Liver (tissue), 9 donors: Measurements from ENCODE around the gene CDKL5. TPM values are rescaled to one million over a fixed set of nuclear protein-coding genes. Genes with fewer than 3 reads are reported as not detected.

Source experiments
- DNase-seq: peaks from one replicate; pipeline ENCODE4 v3.0.0-alpha.2; 2017; ENCODE audit warnings: low spot score
- H3K27ac ChIP-seq, 2 donors: one replicate each; pipeline ENCODE4 v1.7.0; 2013; ENCODE audit warnings: inconsistent platforms in 2 of 2, low read length in 2 of 2, control low read depth in 1 of 2, low read depth in 1 of 2, mild to moderate bottlenecking in 1 of 2
- H3K27me3 ChIP-seq, 4 donors: one replicate each; pipeline versions ENCODE4 v1.6.1 to v1.7.0; 2013; ENCODE audit warnings: low read length in 3 of 4, inconsistent platforms in 1 of 4, mild to moderate bottlenecking in 1 of 4, moderate library complexity in 1 of 4; ENCODE audit not compliant: control insufficient read depth in 4 of 4, insufficient read depth in 4 of 4
- H3K36me3 ChIP-seq, 4 donors: one replicate each; pipeline versions ENCODE4 v1.6.1 to v1.7.0; 2013; ENCODE audit warnings: low read length in 3 of 4, mild to moderate bottlenecking in 3 of 4, low read depth in 1 of 4, moderate library complexity in 1 of 4; ENCODE audit not compliant: control insufficient read depth in 4 of 4, insufficient read depth in 3 of 4
- H3K4me1 ChIP-seq, 4 donors: one replicate each; pipeline versions ENCODE4 v1.6.1 to v1.7.0; 2013; ENCODE audit warnings: low read length in 3 of 4, mild to moderate bottlenecking in 3 of 4, moderate library complexity in 1 of 4; ENCODE audit not compliant: control insufficient read depth in 4 of 4, insufficient read depth in 4 of 4
- H3K4me3 ChIP-seq, 3 donors: one replicate each; pipeline versions ENCODE4 v1.6.1 to v1.7.0; 2013; ENCODE audit warnings: low read length in 3 of 3, control low read depth in 1 of 3, low read depth in 1 of 3, mild to moderate bottlenecking in 1 of 3
- H3K9ac ChIP-seq, 2 donors: one replicate each; pipeline ENCODE4 v1.7.0; 2013; ENCODE audit warnings: low read length in 2 of 2, mild to moderate bottlenecking in 2 of 2, moderate library complexity in 2 of 2, control low read depth in 1 of 2, low read depth in 1 of 2
- H3K9me3 ChIP-seq, 4 donors: one replicate each; pipeline versions ENCODE4 v1.6.1 to v1.7.0; 2013; ENCODE audit warnings: low read length in 3 of 4; ENCODE audit not compliant: control insufficient read depth in 4 of 4
- EGR1 ChIP-seq, 2 donors: IDR thresholded peaks; 2 replicates each; pipeline ENCODE4 v1.6.1; 2016 to 2018; ENCODE audit warnings: antibody characterized with exemption in 2 of 2, low read depth in 2 of 2
- FOXA1 ChIP-seq: IDR thresholded peaks from 2 replicates; pipeline ENCODE4 v1.6.1; 2016; ENCODE audit warnings: antibody characterized with exemption
- FOXA2 ChIP-seq: IDR thresholded peaks from 2 replicates; pipeline ENCODE4 v1.6.1; 2016; ENCODE audit warnings: antibody characterized with exemption
- GABPA ChIP-seq, 2 donors: IDR thresholded peaks in 1 of 2; conservative IDR thresholded peaks in 1 of 2; 2 replicates each; pipeline ENCODE4 v1.6.1; 2016; ENCODE audit warnings: antibody characterized with exemption in 2 of 2, mild to moderate bottlenecking in 1 of 2, moderate library complexity in 1 of 2
- HNF4A ChIP-seq, 2 donors: conservative IDR thresholded peaks; 2 replicates each; pipeline ENCODE4 v1.6.1; 2016; ENCODE audit warnings: antibody characterized with exemption in 2 of 2, mild to moderate bottlenecking in 2 of 2
- HNF4G ChIP-seq: IDR thresholded peaks from 2 replicates; pipeline ENCODE4 v1.6.1; 2016; ENCODE audit warnings: antibody characterized with exemption
- JUND ChIP-seq, 2 donors: IDR thresholded peaks; 2 replicates each; pipeline ENCODE4 v1.6.1; 2016; ENCODE audit warnings: antibody characterized with exemption in 2 of 2
- NR2F2 ChIP-seq: IDR thresholded peaks from 2 replicates; pipeline ENCODE4 v1.6.1; 2016; ENCODE audit warnings: antibody characterized with exemption
- RAD21 ChIP-seq, 2 donors: IDR thresholded peaks; 2 replicates each; pipeline ENCODE4 v1.6.1; 2016; ENCODE audit warnings: antibody characterized with exemption in 2 of 2, mild to moderate bottlenecking in 2 of 2
- RXRA ChIP-seq, 2 donors: IDR thresholded peaks; 2 replicates each; pipeline ENCODE4 v1.6.1; 2017 to 2018; ENCODE audit warnings: antibody characterized with exemption in 2 of 2, mild to moderate bottlenecking in 1 of 2
- SP1 ChIP-seq: IDR thresholded peaks from 2 replicates; pipeline ENCODE4 v1.6.1; 2018; ENCODE audit warnings: antibody characterized with exemption, mild to moderate bottlenecking
- TAF1 ChIP-seq: conservative IDR thresholded peaks from 2 replicates; pipeline ENCODE4 v1.6.1; 2016; ENCODE audit warnings: antibody characterized with exemption, mild to moderate bottlenecking
- YY1 ChIP-seq: IDR thresholded peaks from 2 replicates; pipeline ENCODE4 v1.6.1; 2016; ENCODE audit warnings: antibody characterized with exemption, mild to moderate bottlenecking
- WGBS: extraction: QIAGEN DNeasy Blood & Tissue Kit; methylation state at CpG from one replicate; pipeline ENCODE4 v1.1.7; 2013; 5-methylcytosine and 5-hydroxymethylcytosine counted together
- polyA plus RNA-seq, 2 donors: library from polyadenylated mRNA; stranded (reverse) in 1 of 2; unstranded in 1 of 2; fragments of 200-250 nt in 1 of 2; fragments of >200 nt in 1 of 2; fragmentation: Nextera tagmentation in 1 of 2; extraction: Ambion mirVana in 1 of 2; gene quantifications; one replicate each; pipeline versions ENCODE4 v1.2.1 to v1.2.3, GENCODE V29; 2013 to 2015
- total RNA-seq, 2 donors: library from RNA; depleted of rRNA; stranded (reverse); fragments of >200 nt; gene quantifications; one replicate each; pipeline ENCODE4 v1.2.3, GENCODE V29; 2014
- TF ChIP-seq, protein P1 (sequence below): IDR thresholded peaks from 2 replicates; pipeline ENCODE4 v1.6.1; 2016; ENCODE audit warnings: antibody characterized with exemption, mild to moderate bottlenecking
- TF ChIP-seq, protein P2 (sequence below): IDR thresholded peaks from 2 replicates; pipeline ENCODE4 v1.6.1; 2016; ENCODE audit warnings: antibody characterized with exemption
- TF ChIP-seq, protein P3 (sequence below): fragments of 150-350 bp; IDR thresholded peaks from 2 replicates; pipeline ENCODE4 v1.5.1; 2017; ENCODE audit warnings: improper control_type of control experiment, low read depth, low read length; ENCODE audit not compliant: missing input control
- donor health status: healthy.
- donor health status: healthy.
- donor health status: healthy.
- donor health status: healthy.
- donor health status: healthy.

Gene CDKL5
- total and polyA plus RNA-seq, 4 donors: 0.59 to 3.3 (median 2.0) TPM

DNA sequence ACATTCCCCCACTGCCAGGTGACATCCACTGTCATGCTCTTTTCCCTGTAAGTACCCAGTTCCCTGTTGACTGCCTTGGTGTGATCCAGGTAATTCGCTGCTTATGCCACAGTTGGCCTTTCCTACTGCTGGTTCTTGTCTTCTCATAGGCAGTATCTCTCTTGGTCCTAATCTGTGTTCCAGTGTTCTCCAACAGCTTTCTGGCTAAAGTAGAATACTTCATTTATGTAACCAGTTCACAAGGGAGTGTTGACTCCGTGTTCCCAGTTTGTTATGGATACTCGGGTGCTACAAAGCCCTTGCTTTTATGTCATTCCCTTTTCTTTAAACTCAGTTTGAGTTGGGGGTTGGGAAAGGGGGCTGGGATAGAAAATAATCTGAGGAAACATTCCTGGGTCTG lies 148.1 kb downstream of the CDKL5 start (continued):
- TF ChIP-seq, protein P1, sequence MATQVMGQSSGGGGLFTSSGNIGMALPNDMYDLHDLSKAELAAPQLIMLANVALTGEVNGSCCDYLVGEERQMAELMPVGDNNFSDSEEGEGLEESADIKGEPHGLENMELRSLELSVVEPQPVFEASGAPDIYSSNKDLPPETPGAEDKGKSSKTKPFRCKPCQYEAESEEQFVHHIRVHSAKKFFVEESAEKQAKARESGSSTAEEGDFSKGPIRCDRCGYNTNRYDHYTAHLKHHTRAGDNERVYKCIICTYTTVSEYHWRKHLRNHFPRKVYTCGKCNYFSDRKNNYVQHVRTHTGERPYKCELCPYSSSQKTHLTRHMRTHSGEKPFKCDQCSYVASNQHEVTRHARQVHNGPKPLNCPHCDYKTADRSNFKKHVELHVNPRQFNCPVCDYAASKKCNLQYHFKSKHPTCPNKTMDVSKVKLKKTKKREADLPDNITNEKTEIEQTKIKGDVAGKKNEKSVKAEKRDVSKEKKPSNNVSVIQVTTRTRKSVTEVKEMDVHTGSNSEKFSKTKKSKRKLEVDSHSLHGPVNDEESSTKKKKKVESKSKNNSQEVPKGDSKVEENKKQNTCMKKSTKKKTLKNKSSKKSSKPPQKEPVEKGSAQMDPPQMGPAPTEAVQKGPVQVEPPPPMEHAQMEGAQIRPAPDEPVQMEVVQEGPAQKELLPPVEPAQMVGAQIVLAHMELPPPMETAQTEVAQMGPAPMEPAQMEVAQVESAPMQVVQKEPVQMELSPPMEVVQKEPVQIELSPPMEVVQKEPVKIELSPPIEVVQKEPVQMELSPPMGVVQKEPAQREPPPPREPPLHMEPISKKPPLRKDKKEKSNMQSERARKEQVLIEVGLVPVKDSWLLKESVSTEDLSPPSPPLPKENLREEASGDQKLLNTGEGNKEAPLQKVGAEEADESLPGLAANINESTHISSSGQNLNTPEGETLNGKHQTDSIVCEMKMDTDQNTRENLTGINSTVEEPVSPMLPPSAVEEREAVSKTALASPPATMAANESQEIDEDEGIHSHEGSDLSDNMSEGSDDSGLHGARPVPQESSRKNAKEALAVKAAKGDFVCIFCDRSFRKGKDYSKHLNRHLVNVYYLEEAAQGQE: no peak
- no peak for TF ChIP-seq YY1
- TF ChIP-seq HNF4A (conservative IDR thresholded peaks at IDR 0.05): no peak
- no peak for TF ChIP-seq RAD21 (IDR thresholded peaks at IDR 0.05)
- no peak for TF ChIP-seq NR2F2
- TF ChIP-seq, protein P2, sequence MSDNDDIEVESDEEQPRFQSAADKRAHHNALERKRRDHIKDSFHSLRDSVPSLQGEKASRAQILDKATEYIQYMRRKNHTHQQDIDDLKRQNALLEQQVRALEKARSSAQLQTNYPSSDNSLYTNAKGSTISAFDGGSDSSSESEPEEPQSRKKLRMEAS: no peak
- TF ChIP-seq HNF4G: no peak
- no peak for TF ChIP-seq FOXA2

DNA sequence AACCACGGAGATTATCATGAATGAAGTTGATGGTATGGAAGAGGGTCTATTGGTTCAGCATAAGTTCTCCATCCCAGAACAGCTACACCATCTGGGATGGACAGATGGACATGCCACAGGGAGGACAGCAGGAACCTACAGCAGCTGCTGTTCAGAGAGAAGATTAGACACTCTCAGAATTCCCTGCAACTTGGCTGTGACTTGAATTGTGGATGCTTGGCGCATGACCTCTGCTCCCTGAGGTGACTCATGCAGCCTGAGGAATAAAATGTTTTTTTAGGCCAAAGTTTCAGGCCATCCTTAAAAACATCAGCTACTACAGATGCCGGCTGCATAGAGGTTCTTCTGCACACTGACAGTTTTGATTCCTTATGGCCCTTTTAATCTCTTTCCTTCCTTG lies 149.2 kb downstream of the CDKL5 start:
- no peak for DNase-seq
- TF ChIP-seq, protein P3, sequence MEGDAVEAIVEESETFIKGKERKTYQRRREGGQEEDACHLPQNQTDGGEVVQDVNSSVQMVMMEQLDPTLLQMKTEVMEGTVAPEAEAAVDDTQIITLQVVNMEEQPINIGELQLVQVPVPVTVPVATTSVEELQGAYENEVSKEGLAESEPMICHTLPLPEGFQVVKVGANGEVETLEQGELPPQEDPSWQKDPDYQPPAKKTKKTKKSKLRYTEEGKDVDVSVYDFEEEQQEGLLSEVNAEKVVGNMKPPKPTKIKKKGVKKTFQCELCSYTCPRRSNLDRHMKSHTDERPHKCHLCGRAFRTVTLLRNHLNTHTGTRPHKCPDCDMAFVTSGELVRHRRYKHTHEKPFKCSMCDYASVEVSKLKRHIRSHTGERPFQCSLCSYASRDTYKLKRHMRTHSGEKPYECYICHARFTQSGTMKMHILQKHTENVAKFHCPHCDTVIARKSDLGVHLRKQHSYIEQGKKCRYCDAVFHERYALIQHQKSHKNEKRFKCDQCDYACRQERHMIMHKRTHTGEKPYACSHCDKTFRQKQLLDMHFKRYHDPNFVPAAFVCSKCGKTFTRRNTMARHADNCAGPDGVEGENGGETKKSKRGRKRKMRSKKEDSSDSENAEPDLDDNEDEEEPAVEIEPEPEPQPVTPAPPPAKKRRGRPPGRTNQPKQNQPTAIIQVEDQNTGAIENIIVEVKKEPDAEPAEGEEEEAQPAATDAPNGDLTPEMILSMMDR: no peak
- TF ChIP-seq HNF4G: no peak
- no peak for TF ChIP-seq GABPA (IDR thresholded peaks at IDR 0.05 in 1 of 2, conservative IDR thresholded peaks at IDR 0.05 in 1 of 2)
- TF ChIP-seq RAD21 (IDR thresholded peaks at IDR 0.05): no peak
- TF ChIP-seq, protein P2: no peak
- no peak for TF ChIP-seq FOXA1
- TF ChIP-seq EGR1 (IDR thresholded peaks at IDR 0.05; ENCODE audit: low read depth in 2 of 2): no peak
- no peak for TF ChIP-seq FOXA2
- TF ChIP-seq RXRA (IDR thresholded peaks at IDR 0.05): no peak
- no peak for TF ChIP-seq TAF1
- peak; percentile 25 to 26 for TF ChIP-seq JUND (IDR thresholded peaks at IDR 0.05)
- no peak for TF ChIP-seq SP1
- peak; percentile 46 for TF ChIP-seq NR2F2
- TF ChIP-seq, protein P1: no peak
- WGBS: 84% methylated on average over 3 of the region's 3 CpGs
- Histone ChIP-seq H3K27me3 (no peaks in the 10 kb centered on the region), H3K9me3 (no peaks in the 10 kb centered on the region), H3K36me3 (no peaks in the 10 kb centered on the region), H3K4me3 (no peak overlapping the region), H3K9ac (no peak overlapping the region), H3K27ac (no peak overlapping the region), H3K4me1 (no peaks in the 10 kb centered on the region)
